ENCODE results near the gene CORO6. TPM values are rescaled to one million over a fixed set of nuclear protein-coding genes. Genes with fewer than 3 reads are reported as not detected.

CORO6 gene
- total RNA-seq, 2 donors from 2014 or later, result 2.5 to 12.0 TPM

GRCh38 chr17:29649359-29649758, 26.6 kb upstream of the CORO6 start:
- H3K27me3 Mint-ChIP-seq, result no peaks in the 10 kb centered on the region
- no peaks in the 10 kb centered on the region for H3K4me1 Mint-ChIP-seq
- no peak overlapping the region for H3K4me3 Mint-ChIP-seq
- H3K27ac Mint-ChIP-seq, result peak overlapping the region; percentile 2
- ATAC-seq (replicated peaks), result no peak
- peaks cover 81% of the 10 kb centered on the region for H3K36me3 Mint-ChIP-seq (ENCODE audit: low read depth)
- no peaks in the 10 kb centered on the region for H3K9me3 Mint-ChIP-seq

GRCh38 chr17:29648005-29648404, 25.3 kb upstream of the CORO6 start:
- H3K27ac Mint-ChIP-seq, result peak overlapping the region; percentile 49
- H3K4me3 Mint-ChIP-seq, result no peak overlapping the region
- peaks cover 87% of the 10 kb centered on the region for H3K36me3 Mint-ChIP-seq (ENCODE audit: low read depth)
- no peak for ATAC-seq (replicated peaks)
- no peaks in the 10 kb centered on the region for H3K27me3 Mint-ChIP-seq
- no peaks in the 10 kb centered on the region for H3K9me3 Mint-ChIP-seq
- H3K4me1 Mint-ChIP-seq, result no peaks in the 10 kb centered on the region

GRCh38 chr17:29645515-29646051, 22.9 kb upstream of the CORO6 start:
- ATAC-seq (replicated peaks), result peak; percentile 45
- Mint-ChIP-seq H3K36me3 (ENCODE audit: low read depth) (peaks cover 79% of the 10 kb centered on the region), H3K4me3 (no peak overlapping the region)

GRCh38 chr17:29643817-29644160, 21.1 kb upstream of the CORO6 start:
- no peak for ATAC-seq (replicated peaks)
- Mint-ChIP-seq H3K9me3 (no peaks in the 10 kb centered on the region), H3K36me3 (ENCODE audit: low read depth) (peaks cover 67% of the 10 kb centered on the region), H3K27ac (no peak overlapping the region), H3K4me3 (no peak overlapping the region), H3K4me1 (peaks cover 10% of the 10 kb centered on the region), H3K27me3 (no peaks in the 10 kb centered on the region)

More at GRCh38 chr17:29645515-29646051, 22.9 kb upstream of the CORO6 start:
- peak overlapping the region; percentile 82 for H3K27ac Mint-ChIP-seq
- H3K9me3 Mint-ChIP-seq, result no peaks in the 10 kb centered on the region
- peaks cover 3% of the 10 kb centered on the region for H3K4me1 Mint-ChIP-seq
- H3K27me3 Mint-ChIP-seq, result no peaks in the 10 kb centered on the region

- Mint-ChIP-seq H3K27ac (peak overlapping the region; percentile 73), H3K27me3 (no peaks in the 10 kb centered on the region), H3K4me1 (peaks cover 10% of the 10 kb centered on the region), H3K36me3 (ENCODE audit: low read depth) (peaks cover 54% of the 10 kb centered on the region), H3K9me3 (no peaks in the 10 kb centered on the region), H3K4me3 (no peak overlapping the region)
- no peak for ATAC-seq (replicated peaks)
Measured at GRCh38 chr17:29642171-29642611, 19.5 kb upstream of the CORO6 start.

- H3K4me3 Mint-ChIP-seq, result no peak overlapping the region
- no peaks in the 10 kb centered on the region for H3K27me3 Mint-ChIP-seq
- no peaks in the 10 kb centered on the region for H3K9me3 Mint-ChIP-seq
- H3K36me3 Mint-ChIP-seq (ENCODE audit: low read depth), result peaks cover 52% of the 10 kb centered on the region
- H3K27ac Mint-ChIP-seq, result peak overlapping the region; percentile 83
- peaks cover 10% of the 10 kb centered on the region for H3K4me1 Mint-ChIP-seq
- ATAC-seq (replicated peaks), result no peak
Measured at GRCh38 chr17:29640981-29641642, 18.4 kb upstream of the CORO6 start.

- Mint-ChIP-seq H3K27ac (peak overlapping the region; percentile 83), H3K9me3 (no peaks in the 10 kb centered on the region), H3K27me3 (no peaks in the 10 kb centered on the region), H3K4me1 (peaks cover 10% of the 10 kb centered on the region), H3K4me3 (no peak overlapping the region), H3K36me3 (ENCODE audit: low read depth) (peaks cover 52% of the 10 kb centered on the region)
- no peak for ATAC-seq (replicated peaks)
Measured at GRCh38 chr17:29640413-29640812, 17.7 kb upstream of the CORO6 start.

GRCh38 chr17:29633886-29634285, 11.2 kb upstream of the CORO6 start:
- H3K4me3 Mint-ChIP-seq, result no peak overlapping the region
- peaks cover 4% of the 10 kb centered on the region for H3K4me1 Mint-ChIP-seq
- H3K9me3 Mint-ChIP-seq, result no peaks in the 10 kb centered on the region
- no peak for ATAC-seq (replicated peaks)
- peak overlapping the region; percentile 3 for H3K27ac Mint-ChIP-seq
- peaks cover 79% of the 10 kb centered on the region for H3K36me3 Mint-ChIP-seq (ENCODE audit: low read depth)
- H3K27me3 Mint-ChIP-seq, result no peaks in the 10 kb centered on the region

- Mint-ChIP-seq H3K4me1 (peaks cover 22% of the 10 kb centered on the region), H3K27me3 (no peaks in the 10 kb centered on the region), H3K27ac (peak overlapping the region; percentile 93), H3K4me3 (no peak overlapping the region), H3K9me3 (no peaks in the 10 kb centered on the region), H3K36me3 (ENCODE audit: low read depth) (peaks cover 76% of the 10 kb centered on the region)
- no peak for ATAC-seq (replicated peaks)
Measured at GRCh38 chr17:29630630-29631193, 8.0 kb upstream of the CORO6 start.

- Mint-ChIP-seq H3K27me3 (no peaks in the 10 kb centered on the region), H3K4me1 (peaks cover 31% of the 10 kb centered on the region), H3K27ac (peak overlapping the region; percentile 93), H3K4me3 (peak overlapping the region; percentile 0), H3K9me3 (no peaks in the 10 kb centered on the region), H3K36me3 (ENCODE audit: low read depth) (peaks cover 71% of the 10 kb centered on the region)
- no peak for ATAC-seq (replicated peaks)
Measured at GRCh38 chr17:29629839-29630238, 7.1 kb upstream of the CORO6 start.

- H3K36me3 Mint-ChIP-seq (ENCODE audit: low read depth), result peaks cover 61% of the 10 kb centered on the region
- no peaks in the 10 kb centered on the region for H3K9me3 Mint-ChIP-seq
- H3K27ac Mint-ChIP-seq, result peak overlapping the region; percentile 93
- peak overlapping the region; percentile 0 for H3K4me3 Mint-ChIP-seq
- H3K27me3 Mint-ChIP-seq, result no peaks in the 10 kb centered on the region
- peaks cover 43% of the 10 kb centered on the region for H3K4me1 Mint-ChIP-seq
- ATAC-seq (replicated peaks), result no peak
Measured at GRCh38 chr17:29628644-29629043, 5.9 kb upstream of the CORO6 start.

- H3K4me1 Mint-ChIP-seq, result peaks cover 50% of the 10 kb centered on the region
- no peaks in the 10 kb centered on the region for H3K27me3 Mint-ChIP-seq
- no peak overlapping the region for H3K4me3 Mint-ChIP-seq
- H3K27ac Mint-ChIP-seq, result peak overlapping the region; percentile 93
- H3K36me3 Mint-ChIP-seq (ENCODE audit: low read depth), result peaks cover 55% of the 10 kb centered on the region
- H3K9me3 Mint-ChIP-seq, result no peaks in the 10 kb centered on the region
- ATAC-seq (replicated peaks), result no peak
Measured at GRCh38 chr17:29627951-29628350, 5.2 kb upstream of the CORO6 start.

GRCh38 chr17:29625037-29625750, 2.5 kb upstream of the CORO6 start:
- no peak for ATAC-seq (replicated peaks)
- Mint-ChIP-seq H3K4me1 (peaks cover 50% of the 10 kb centered on the region), H3K27me3 (no peaks in the 10 kb centered on the region), H3K9me3 (no peaks in the 10 kb centered on the region), H3K27ac (peak overlapping the region; percentile 94), H3K4me3 (peak overlapping the region; percentile 80), H3K36me3 (ENCODE audit: low read depth) (peaks cover 27% of the 10 kb centered on the region)

GRCh38 chr17:29624586-29624985, 1.9 kb upstream of the CORO6 start:
- Mint-ChIP-seq H3K4me3 (peak overlapping the region; percentile 80), H3K4me1 (peaks cover 49% of the 10 kb centered on the region), H3K36me3 (ENCODE audit: low read depth) (peaks cover 21% of the 10 kb centered on the region), H3K27ac (peak overlapping the region; percentile 94), H3K9me3 (no peaks in the 10 kb centered on the region), H3K27me3 (no peaks in the 10 kb centered on the region)
- ATAC-seq (replicated peaks), result peak; percentile 71

- H3K36me3 Mint-ChIP-seq (ENCODE audit: low read depth), result peaks cover 10% of the 10 kb centered on the region
- H3K27ac Mint-ChIP-seq, result peak overlapping the region; percentile 94
- H3K9me3 Mint-ChIP-seq, result no peaks in the 10 kb centered on the region
- peaks cover 40% of the 10 kb centered on the region for H3K4me1 Mint-ChIP-seq
- no peaks in the 10 kb centered on the region for H3K27me3 Mint-ChIP-seq
- peak overlapping the region; percentile 80 for H3K4me3 Mint-ChIP-seq
- ATAC-seq (replicated peaks), result no peak
Measured at GRCh38 chr17:29623283-29623647, 553 bp upstream of the CORO6 start.
